Ascending aorta (tissue), 2 donors: ENCODE data around the gene GABBR2. TPM values are rescaled to one million over a fixed set of nuclear protein-coding genes. Genes with fewer than 3 reads are reported as not detected.

Experiments
- DNase-seq, 2 donors: peaks; one replicate each; pipeline ENCODE4 v3.0.0-alpha.2; 2019; ENCODE audit warnings: low spot score in 2 of 2
- H3K27ac ChIP-seq, 2 donors: fragments of 200-600 bp; sonication (generic); one replicate each; pipeline ENCODE4 v1.5.1; 2016 to 2017; ENCODE audit warnings: mild to moderate bottlenecking in 1 of 2
- H3K27me3 ChIP-seq: fragments of 200-600 bp; sonication (generic); one replicate; pipeline ENCODE4 v1.5.1; 2017
- H3K36me3 ChIP-seq, 2 donors: fragments of 200-600 bp; sonication (generic); one replicate each; pipeline ENCODE4 v1.5.1; 2016
- H3K4me1 ChIP-seq, 2 donors: fragments of 200-600 bp; sonication (generic); one replicate each; pipeline ENCODE4 v1.5.1; 2016 to 2017; ENCODE audit warnings: mild to moderate bottlenecking in 1 of 2
- H3K4me3 ChIP-seq, 2 donors: fragments of 200-600 bp; sonication (generic); one replicate each; pipeline ENCODE4 v1.5.1; 2016 to 2017; ENCODE audit warnings: mild to moderate bottlenecking in 1 of 2
- H3K9me3 ChIP-seq, 2 donors: fragments of 200-600 bp; sonication (generic); one replicate each; pipeline ENCODE4 v1.5.1; 2016
- intact Hi-C: fragments of 100-400 bp; cut with DNase I; formaldehyde crosslinking; loops from one replicate; pipeline ENCODE4 v1.15.1; 2023
- total RNA-seq: library from RNA; depleted of rRNA; stranded (reverse); fragments of >200 nt; gene quantifications from one replicate; pipeline ENCODE4 v1.1.0, GENCODE V29; 2016
- TF ChIP-seq, protein P1 (sequence below), 3 experiments: fragments of 200-600 bp in 2 of 3; fragments of 450-650 bp in 1 of 3; sonication (generic) in 2 of 3; IDR thresholded peaks; one replicate each; pipeline ENCODE4 v1.5.1; 2016 to 2019; ENCODE audit warnings: antibody characterized with exemption in 3 of 3, mild to moderate bottlenecking in 1 of 3, moderate library complexity in 1 of 3

GABBR2 gene
- total RNA-seq, 1 donor from 2014 or later: not detected

GRCh38 chr9:98745470-98745869 is 36.7 kb upstream of the GABBR2 start:
- DNase-seq: no peak
- TF ChIP-seq, protein P1, sequence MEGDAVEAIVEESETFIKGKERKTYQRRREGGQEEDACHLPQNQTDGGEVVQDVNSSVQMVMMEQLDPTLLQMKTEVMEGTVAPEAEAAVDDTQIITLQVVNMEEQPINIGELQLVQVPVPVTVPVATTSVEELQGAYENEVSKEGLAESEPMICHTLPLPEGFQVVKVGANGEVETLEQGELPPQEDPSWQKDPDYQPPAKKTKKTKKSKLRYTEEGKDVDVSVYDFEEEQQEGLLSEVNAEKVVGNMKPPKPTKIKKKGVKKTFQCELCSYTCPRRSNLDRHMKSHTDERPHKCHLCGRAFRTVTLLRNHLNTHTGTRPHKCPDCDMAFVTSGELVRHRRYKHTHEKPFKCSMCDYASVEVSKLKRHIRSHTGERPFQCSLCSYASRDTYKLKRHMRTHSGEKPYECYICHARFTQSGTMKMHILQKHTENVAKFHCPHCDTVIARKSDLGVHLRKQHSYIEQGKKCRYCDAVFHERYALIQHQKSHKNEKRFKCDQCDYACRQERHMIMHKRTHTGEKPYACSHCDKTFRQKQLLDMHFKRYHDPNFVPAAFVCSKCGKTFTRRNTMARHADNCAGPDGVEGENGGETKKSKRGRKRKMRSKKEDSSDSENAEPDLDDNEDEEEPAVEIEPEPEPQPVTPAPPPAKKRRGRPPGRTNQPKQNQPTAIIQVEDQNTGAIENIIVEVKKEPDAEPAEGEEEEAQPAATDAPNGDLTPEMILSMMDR (IDR thresholded peaks at IDR 0.05): no peak
- Histone ChIP-seq H3K4me3 (no peak overlapping the region), H3K27me3 (no peaks in the 10 kb centered on the region), H3K36me3 (peaks cover 25 to 47% of the 10 kb centered on the region in 2 donors), H3K9me3 (no peaks in the 10 kb centered on the region), H3K4me1 (no peaks in the 10 kb centered on the region), H3K27ac (no peak overlapping the region)
- intact Hi-C loops: no loop called here

GRCh38 chr9:98743818-98744611 is 35.3 kb upstream of the GABBR2 start:
- H3K9me3 ChIP-seq: no peaks in the 10 kb centered on the region
- TF ChIP-seq, protein P1 (IDR thresholded peaks at IDR 0.05): no peak
- DNase-seq: no peak
- peaks cover 22 to 50% of the 10 kb centered on the region in 2 donors for H3K36me3 ChIP-seq
- H3K4me3 ChIP-seq: no peak overlapping the region
- no peaks in the 10 kb centered on the region for H3K27me3 ChIP-seq
- intact Hi-C loops: no loop called here
- H3K4me1 ChIP-seq: no peaks in the 10 kb centered on the region
- H3K27ac ChIP-seq: no peak overlapping the region

DNA sequence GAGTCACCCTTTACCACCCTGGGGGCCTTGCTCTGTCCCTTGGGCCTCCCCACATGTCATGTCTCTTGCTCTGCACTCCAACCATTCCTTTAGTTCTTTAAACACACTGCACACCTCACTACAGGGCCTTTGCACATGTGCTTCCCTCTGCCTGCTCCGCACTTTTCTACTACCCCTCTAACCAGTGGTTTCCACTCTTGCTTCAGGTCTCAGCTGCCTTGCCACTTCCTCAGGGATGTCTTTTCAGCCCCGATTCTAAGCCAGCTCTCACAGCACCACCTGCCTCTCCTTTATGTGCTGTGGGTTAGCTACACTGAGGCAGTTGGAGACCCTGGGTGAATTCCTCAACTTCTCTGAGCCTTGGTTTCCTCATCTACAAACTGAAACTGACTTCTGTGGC is 34.6 kb upstream of the GABBR2 start:
- Histone ChIP-seq H3K27ac (no peak overlapping the region), H3K36me3 (peaks cover 16 to 53% of the 10 kb centered on the region in 2 donors), H3K9me3 (peaks cover 0 to 5% of the 10 kb centered on the region in 2 donors), H3K4me1 (no peaks in the 10 kb centered on the region), H3K27me3 (no peaks in the 10 kb centered on the region), H3K4me3 (no peak overlapping the region)
- intact Hi-C loops: no loop called here
- no peak for DNase-seq
- TF ChIP-seq, protein P1 (IDR thresholded peaks at IDR 0.05): no peak

DNA sequence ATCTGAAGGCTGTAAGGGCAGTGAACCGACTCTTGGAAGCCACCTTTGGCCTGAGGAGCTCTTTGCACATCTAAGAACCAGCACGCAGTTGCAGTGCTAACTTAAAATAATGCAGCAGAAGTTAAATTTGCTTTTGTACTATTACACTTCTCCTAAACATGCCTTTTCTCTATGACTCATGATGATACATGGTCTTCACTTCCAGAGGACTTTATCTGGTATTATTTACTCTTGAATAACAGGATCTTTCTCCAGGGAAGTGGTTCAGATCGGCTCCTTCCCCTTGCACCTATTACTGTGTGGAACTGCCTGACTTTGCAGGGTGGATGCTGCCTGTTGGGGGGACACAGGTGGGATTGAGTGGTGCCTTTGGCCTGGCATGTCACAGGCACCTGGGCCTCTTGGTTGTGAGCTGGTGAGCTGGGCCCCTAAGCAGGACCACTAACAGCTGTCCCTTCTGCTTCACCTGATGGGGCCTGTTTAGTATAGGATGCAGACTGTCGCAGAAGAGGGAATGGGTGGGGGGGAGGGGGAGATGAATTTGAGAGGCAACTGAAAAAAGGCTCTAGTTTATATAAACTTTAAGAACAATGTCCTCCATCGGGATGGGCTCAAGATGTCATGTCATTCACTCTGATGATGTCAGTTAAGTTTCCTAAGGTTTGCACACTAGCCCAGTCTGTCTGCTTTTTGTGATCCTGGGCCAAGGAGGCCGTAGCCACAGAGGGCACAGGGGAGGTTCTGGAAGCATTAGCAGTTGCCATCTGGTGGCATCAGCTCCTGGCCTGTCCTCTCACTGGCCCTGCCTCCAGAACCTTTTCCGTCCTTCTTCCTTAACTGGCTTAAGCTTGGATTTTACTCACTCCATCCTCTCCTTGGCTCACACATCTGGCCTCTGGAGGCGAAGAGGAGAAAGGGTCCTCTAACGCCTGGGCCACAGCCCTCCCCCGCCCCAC is 33.9 kb upstream of the GABBR2 start:
- no peak overlapping the region for H3K4me3 ChIP-seq
- no peaks in the 10 kb centered on the region for H3K27me3 ChIP-seq
- no peak overlapping the region for H3K27ac ChIP-seq
- H3K36me3 ChIP-seq: peaks cover 15 to 53% of the 10 kb centered on the region in 2 donors
- TF ChIP-seq, protein P1 (IDR thresholded peaks at IDR 0.05): no peak
- no peak for DNase-seq
- no peaks in the 10 kb centered on the region for H3K4me1 ChIP-seq
- intact Hi-C loops: no loop called here
- peaks cover 0 to 11% of the 10 kb centered on the region in 2 donors for H3K9me3 ChIP-seq

GRCh38 chr9:98740226-98740881 is 31.6 kb upstream of the GABBR2 start:
- H3K36me3 ChIP-seq: peaks cover 23 to 59% of the 10 kb centered on the region in 2 donors
- no peaks in the 10 kb centered on the region for H3K4me1 ChIP-seq
- no peak overlapping the region for H3K27ac ChIP-seq
- no peak for DNase-seq
- H3K27me3 ChIP-seq: no peaks in the 10 kb centered on the region
- TF ChIP-seq, protein P1 (IDR thresholded peaks at IDR 0.05): no peak
- intact Hi-C loops: no loop called here
- H3K9me3 ChIP-seq: peaks cover 0 to 13% of the 10 kb centered on the region in 2 donors
- no peak overlapping the region for H3K4me3 ChIP-seq
